Kidney (tissue), 14 donors: ENCODE results near the gene SMARCAD1. TPM values are rescaled to one million over a fixed set of nuclear protein-coding genes. Genes with fewer than 3 reads are reported as not detected.

Experiments used
- DNase-seq, 5 donors: peaks; one replicate each; pipeline ENCODE4 v3.0.0-alpha.2; 2013 to 2020
- FAIRE-seq: peaks from 2 replicates; lab custom pipeline; 2012; peaks lifted over from hg19 to GRCh38; lab: Jason Lieb, UNC
- H3K27ac ChIP-seq, 2 donors: one replicate each; pipeline ENCODE4 v1.7.0; 2013; ENCODE audit warnings: low read depth in 2 of 2, low read length in 2 of 2, inconsistent platforms in 1 of 2
- H3K27me3 ChIP-seq: one replicate; pipeline ENCODE4 v1.7.1; 2013; ENCODE audit warnings: low read length, inconsistent platforms; ENCODE audit not compliant: control insufficient read depth, insufficient read depth
- H3K36me3 ChIP-seq, 3 donors: one replicate each; pipeline versions ENCODE4 v1.7.0 to v1.7.1; 2013; ENCODE audit warnings: low read length in 3 of 3, control low read depth in 1 of 3, inconsistent platforms in 1 of 3; ENCODE audit not compliant: insufficient read depth in 3 of 3, control insufficient read depth in 2 of 3
- H3K4me1 ChIP-seq, 3 donors: one replicate each; pipeline versions ENCODE4 v1.7.0 to v1.7.1; 2013; ENCODE audit warnings: low read length in 3 of 3, inconsistent platforms in 1 of 3, low read depth in 1 of 3; ENCODE audit not compliant: control insufficient read depth in 2 of 3, insufficient read depth in 2 of 3
- H3K4me3 ChIP-seq, 3 donors: one replicate each; pipeline versions ENCODE4 v1.7.0 to v1.8.1; 2013; ENCODE audit warnings: low read length in 3 of 3, control low read depth in 1 of 3, inconsistent platforms in 1 of 3
- H3K9ac ChIP-seq, 3 donors: one replicate each; pipeline versions ENCODE4 v1.7.0 to v1.7.1; 2013; ENCODE audit warnings: low read length in 3 of 3, control low read depth in 1 of 3, inconsistent platforms in 1 of 3
- H3K9me3 ChIP-seq, 3 donors: one replicate each; pipeline versions ENCODE4 v1.7.0 to v1.7.1; 2013; ENCODE audit warnings: low read length in 3 of 3, control low read depth in 1 of 3, inconsistent platforms in 1 of 3; ENCODE audit not compliant: control insufficient read depth in 2 of 3, insufficient read depth in 1 of 3
- intact Hi-C: fragments of 100-400 bp; cut with DNase I; formaldehyde crosslinking; loops from one replicate; pipeline ENCODE4 v1.11.1; 2022
- polyA plus RNA-seq: library from polyadenylated mRNA; stranded (reverse); fragments of 350-450 nt; fragmentation: Illumina TruSeq; extraction: RNeasy Lipid Tissue Mini Kit (QIAGEN cat#74804); gene quantifications from one replicate; pipeline ENCODE4 v1.2.3, GENCODE V29; 2014; ENCODE audit warnings: low read depth, low replicate concordance; ENCODE audit not compliant: insufficient read depth
- total RNA-seq: library from RNA; stranded (reverse); fragmentation: NEBNext Ultra II Directional; extraction: Animal tissue kit (Norgen Biotek cat#: 25700); gene quantifications from one replicate; pipeline ENCODE4 v1.2.1, GENCODE V29; 2021
- TF ChIP-seq, protein P1 (sequence below): IDR thresholded peaks from 3 replicates; pipeline ENCODE4 v1.5.1; 2012; ENCODE audit warnings: mild to moderate bottlenecking, moderate library complexity, borderline replicate concordance; ENCODE audit not compliant: insufficient read depth; ENCODE audit errors: extremely low read depth
- donor health status: control.
- donor health status: control.
- donor health status: control.
- donor health status: control.
- donor health status: control.
- donor health status: DM: yes; HTN: yes; CAD: no.
- donor health status: Normal renal cell carcinoma (clear cell type).

SMARCAD1 gene
- total and polyA plus RNA-seq, 2 donors from 2014 or later, result 7.4 to 28.9 TPM

DNA sequence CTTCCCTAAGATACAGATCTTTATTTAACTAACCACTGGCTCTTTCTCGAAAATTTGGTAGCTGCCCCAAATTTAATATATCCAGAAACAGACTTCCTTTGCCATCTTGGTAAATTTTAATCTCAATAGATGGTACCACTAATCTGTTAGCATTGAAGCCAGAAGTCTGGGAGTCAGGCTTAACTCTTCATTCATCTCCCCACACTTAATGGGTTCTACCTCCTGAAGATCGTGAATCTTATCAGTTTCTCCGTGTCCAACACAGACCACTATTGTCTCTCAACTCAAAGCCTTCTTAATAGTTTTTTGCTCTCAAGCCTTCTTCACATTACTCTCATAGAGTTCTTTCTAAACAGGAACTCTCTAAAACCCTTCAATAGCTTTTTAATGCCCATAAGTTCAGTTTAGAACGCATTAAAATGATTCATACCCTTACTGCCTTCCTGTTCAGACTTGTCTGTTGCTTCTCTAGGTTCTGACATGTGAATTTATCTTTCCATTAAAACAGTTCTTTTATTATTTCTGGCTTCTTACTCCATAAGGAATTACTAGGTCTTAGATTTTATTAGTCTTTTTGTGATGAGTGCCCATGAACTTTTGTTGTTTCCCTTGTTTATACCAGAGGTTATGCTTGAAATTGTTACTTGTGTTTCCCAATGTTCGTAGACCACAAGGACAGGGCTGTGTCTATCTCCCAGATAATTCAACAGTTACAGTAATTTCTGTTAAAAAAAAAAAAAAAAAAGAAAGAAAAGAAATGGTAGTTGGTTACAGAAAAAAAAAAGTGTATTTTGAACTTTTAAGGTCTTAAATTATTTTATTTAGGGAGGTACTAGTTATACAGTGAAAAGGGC, 54.7 kb downstream of the SMARCAD1 start:
- intact Hi-C loops, result no loop called here
- no peaks in the 10 kb centered on the region for H3K27me3 ChIP-seq
- H3K9ac ChIP-seq, result no peak overlapping the region
- TF ChIP-seq, protein P1, sequence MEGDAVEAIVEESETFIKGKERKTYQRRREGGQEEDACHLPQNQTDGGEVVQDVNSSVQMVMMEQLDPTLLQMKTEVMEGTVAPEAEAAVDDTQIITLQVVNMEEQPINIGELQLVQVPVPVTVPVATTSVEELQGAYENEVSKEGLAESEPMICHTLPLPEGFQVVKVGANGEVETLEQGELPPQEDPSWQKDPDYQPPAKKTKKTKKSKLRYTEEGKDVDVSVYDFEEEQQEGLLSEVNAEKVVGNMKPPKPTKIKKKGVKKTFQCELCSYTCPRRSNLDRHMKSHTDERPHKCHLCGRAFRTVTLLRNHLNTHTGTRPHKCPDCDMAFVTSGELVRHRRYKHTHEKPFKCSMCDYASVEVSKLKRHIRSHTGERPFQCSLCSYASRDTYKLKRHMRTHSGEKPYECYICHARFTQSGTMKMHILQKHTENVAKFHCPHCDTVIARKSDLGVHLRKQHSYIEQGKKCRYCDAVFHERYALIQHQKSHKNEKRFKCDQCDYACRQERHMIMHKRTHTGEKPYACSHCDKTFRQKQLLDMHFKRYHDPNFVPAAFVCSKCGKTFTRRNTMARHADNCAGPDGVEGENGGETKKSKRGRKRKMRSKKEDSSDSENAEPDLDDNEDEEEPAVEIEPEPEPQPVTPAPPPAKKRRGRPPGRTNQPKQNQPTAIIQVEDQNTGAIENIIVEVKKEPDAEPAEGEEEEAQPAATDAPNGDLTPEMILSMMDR, result no peak
- no peaks in the 10 kb centered on the region for H3K9me3 ChIP-seq
- FAIRE-seq (no peak), DNase-seq (peak in 1 of 5 donors; percentile 4)
- H3K36me3 ChIP-seq, result peaks cover 0 to 2% (median 0%) of the 10 kb centered on the region in 3 donors
- no peaks in the 10 kb centered on the region for H3K4me1 ChIP-seq
- H3K4me3 ChIP-seq, result no peak overlapping the region
- no peak overlapping the region for H3K27ac ChIP-seq

GRCh38 chr4:94267037-94267436, 59.4 kb downstream of the SMARCAD1 start:
- no peak overlapping the region for H3K9ac ChIP-seq
- DNase-seq (no peak), FAIRE-seq (no peak)
- H3K4me1 ChIP-seq, result no peaks in the 10 kb centered on the region
- H3K4me3 ChIP-seq, result no peak overlapping the region
- intact Hi-C loops, result no loop called here
- TF ChIP-seq, protein P1, result no peak
- no peak overlapping the region for H3K27ac ChIP-seq
- peaks cover 0 to 3% (median 2%) of the 10 kb centered on the region in 3 donors for H3K36me3 ChIP-seq
- no peaks in the 10 kb centered on the region for H3K9me3 ChIP-seq
- no peaks in the 10 kb centered on the region for H3K27me3 ChIP-seq

DNA sequence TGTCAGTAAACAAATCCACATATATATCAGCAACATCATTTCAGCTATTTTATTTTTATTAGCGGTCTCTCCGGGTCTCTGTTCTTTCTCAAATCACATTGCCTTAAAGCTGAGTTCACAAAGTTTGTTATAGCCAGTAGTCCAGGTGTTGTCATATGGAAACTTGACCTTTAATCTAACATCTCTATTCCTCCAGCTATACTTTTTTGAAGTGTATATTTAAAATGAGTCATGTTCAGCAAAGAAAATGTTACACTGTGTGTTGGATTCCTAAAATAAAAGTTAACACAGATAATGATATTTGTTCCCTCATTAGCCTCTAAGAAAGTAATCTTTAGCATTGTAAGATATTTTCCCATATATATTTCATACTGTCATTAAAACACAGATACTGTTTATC, 63.6 kb downstream of the SMARCAD1 start:
- no peak overlapping the region for H3K9ac ChIP-seq
- FAIRE-seq, result no peak

More for the DNA sequence above, 63.6 kb downstream of the SMARCAD1 start:
- H3K27ac ChIP-seq, result no peak overlapping the region
- no peaks in the 10 kb centered on the region for H3K27me3 ChIP-seq
- no peak for DNase-seq
- H3K36me3 ChIP-seq, result peaks cover 0 to 15% (median 0%) of the 10 kb centered on the region in 3 donors
- intact Hi-C loops, result no loop called here
- no peaks in the 10 kb centered on the region for H3K9me3 ChIP-seq
- H3K4me3 ChIP-seq, result no peak overlapping the region
- TF ChIP-seq, protein P1, result no peak
- H3K4me1 ChIP-seq, result no peaks in the 10 kb centered on the region
